Spleen (tissue), 7 donors: ENCODE measurements around the gene MYO18B.

Experiments used
- POLR2A ChIP-seq, 3 donors: fragments of 450-650 bp; IDR thresholded peaks; one replicate each; pipeline ENCODE4 v1.5.1; 2017; ENCODE audit warnings: antibody characterized with exemption in 3 of 3, mild to moderate bottlenecking in 1 of 3
- TF ChIP-seq, protein P1 (sequence below), 11 experiments: fragments of 200-600 bp in 7 of 11; fragments of 450-650 bp in 4 of 11; sonication (generic) in 4 of 11; IDR thresholded peaks in 8 of 11; conservative IDR thresholded peaks in 3 of 11; 1 replicate in 7 of 11; 2 replicates in 4 of 11; pipeline versions ENCODE4 v1.4.0 to v1.8.0; 2016 to 2021; ENCODE audit warnings: antibody characterized with exemption in 11 of 11, inconsistent platforms in 4 of 11, mild to moderate bottlenecking in 1 of 11
- donor health status: DM: no; HTN: no; CAD: no; lungs with moderate emphysema.
- donor health status: DM: no; HTN: no; CAD: no.
- donor health status: DM: no; HTN: no; CAD: no.

DNA sequence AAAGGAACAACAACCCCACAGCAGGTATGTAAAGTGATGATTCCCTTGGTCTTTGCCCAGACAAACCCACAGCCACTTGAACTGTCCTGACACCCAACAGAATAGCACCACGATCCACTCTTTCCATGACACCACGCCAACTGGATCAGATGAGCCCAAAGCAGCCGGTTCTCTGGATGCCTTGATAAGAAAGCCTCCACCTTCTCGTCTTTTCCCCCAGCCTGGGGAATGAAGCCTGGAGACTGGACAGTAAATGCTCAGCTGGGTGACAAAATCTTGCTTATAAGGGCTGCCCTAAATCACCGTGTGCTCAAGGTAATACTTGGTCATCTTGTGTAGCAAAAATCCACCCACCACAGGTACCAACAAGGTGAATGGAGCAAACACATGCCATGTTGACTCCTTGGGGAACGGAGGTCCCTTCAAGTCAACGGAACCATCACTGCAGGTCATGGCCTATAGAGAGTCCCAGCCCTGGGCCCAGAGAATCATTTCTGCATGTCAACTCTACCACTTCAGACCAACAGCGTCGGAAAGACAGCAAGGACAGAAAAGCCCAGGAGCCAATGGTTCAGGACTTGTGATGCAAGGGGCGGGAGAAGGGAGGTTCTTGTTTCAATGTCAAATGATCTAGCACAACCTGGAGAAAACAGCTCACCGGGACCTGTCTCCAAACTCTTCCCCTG lies 2.2 kb upstream of the MYO18B start:
- TF ChIP-seq, protein P1, sequence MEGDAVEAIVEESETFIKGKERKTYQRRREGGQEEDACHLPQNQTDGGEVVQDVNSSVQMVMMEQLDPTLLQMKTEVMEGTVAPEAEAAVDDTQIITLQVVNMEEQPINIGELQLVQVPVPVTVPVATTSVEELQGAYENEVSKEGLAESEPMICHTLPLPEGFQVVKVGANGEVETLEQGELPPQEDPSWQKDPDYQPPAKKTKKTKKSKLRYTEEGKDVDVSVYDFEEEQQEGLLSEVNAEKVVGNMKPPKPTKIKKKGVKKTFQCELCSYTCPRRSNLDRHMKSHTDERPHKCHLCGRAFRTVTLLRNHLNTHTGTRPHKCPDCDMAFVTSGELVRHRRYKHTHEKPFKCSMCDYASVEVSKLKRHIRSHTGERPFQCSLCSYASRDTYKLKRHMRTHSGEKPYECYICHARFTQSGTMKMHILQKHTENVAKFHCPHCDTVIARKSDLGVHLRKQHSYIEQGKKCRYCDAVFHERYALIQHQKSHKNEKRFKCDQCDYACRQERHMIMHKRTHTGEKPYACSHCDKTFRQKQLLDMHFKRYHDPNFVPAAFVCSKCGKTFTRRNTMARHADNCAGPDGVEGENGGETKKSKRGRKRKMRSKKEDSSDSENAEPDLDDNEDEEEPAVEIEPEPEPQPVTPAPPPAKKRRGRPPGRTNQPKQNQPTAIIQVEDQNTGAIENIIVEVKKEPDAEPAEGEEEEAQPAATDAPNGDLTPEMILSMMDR (IDR thresholded peaks at IDR 0.05 in 8 of 11, conservative IDR thresholded peaks at IDR 0.05 in 3 of 11): no peak
- TF ChIP-seq POLR2A (IDR thresholded peaks at IDR 0.05): no peak
